ENCODE measurements around the gene COL28A1. TPM values are rescaled to one million over a fixed set of nuclear protein-coding genes. Genes with fewer than 3 reads are reported as not detected.

Gene COL28A1
- total RNA-seq, 1 experiment from 2014 or later, result 2.2 TPM

GRCh38 chr7:7517754-7518153 is 17.9 kb downstream of the COL28A1 start:
- H3K27ac ChIP-seq, result no peak overlapping the region
- ChIA-PET POLR2A (ENCODE audit: unreplicated experiment) (no interaction called here), CTCF (no interaction called here)
- BruUV-seq (replicated peaks), result no TSS peak
- no peaks in the 10 kb centered on the region for H3K9me2 ChIP-seq (ENCODE audit: insufficient read depth)
- no peaks in the 10 kb centered on the region for H3K27me3 ChIP-seq (ENCODE audit: insufficient read depth, low read depth)
- no peak for DNase-seq
- H4K20me1 ChIP-seq (ENCODE audit: insufficient read depth), result no peaks in the 10 kb centered on the region
- H2AFZ ChIP-seq, result no peak overlapping the region
- no peaks in the 10 kb centered on the region for H3K79me2 ChIP-seq (ENCODE audit: low read depth)
- TF ChIP-seq EZH2 (IDR thresholded peaks at IDR 0.05; ENCODE audit: low read depth) (no peak), CTCF (conservative IDR thresholded peaks at IDR 0.05) (no peak)
- no peaks in the 10 kb centered on the region for H3F3A ChIP-seq (ENCODE audit: insufficient read depth, low read depth)
- intact Hi-C loops (cut with micrococcal nuclease; ENCODE audit: unreplicated experiment), result no loop called here
- no peak overlapping the region for H3K4me2 ChIP-seq
- no peaks in the 10 kb centered on the region for H3K36me3 ChIP-seq (ENCODE audit: low read depth)
- no peak overlapping the region for H3K4me3 ChIP-seq
- no peaks in the 10 kb centered on the region for H3K9me3 ChIP-seq (ENCODE audit: insufficient read depth, low read depth)
- H3K4me1 ChIP-seq (replicated peaks; ENCODE audit: insufficient read depth), result no peaks in the 10 kb centered on the region

GRCh38 chr7:7516662-7517061 is 19.0 kb downstream of the COL28A1 start:
- Histone ChIP-seq H4K20me1 (ENCODE audit: insufficient read depth) (no peaks in the 10 kb centered on the region), H3K27me3 (ENCODE audit: insufficient read depth, low read depth) (no peaks in the 10 kb centered on the region), H3K9me3 (ENCODE audit: insufficient read depth, low read depth) (no peaks in the 10 kb centered on the region), H3K27ac (no peak overlapping the region), H3K79me2 (ENCODE audit: low read depth) (no peaks in the 10 kb centered on the region), H3K4me3 (no peak overlapping the region), H3F3A (ENCODE audit: insufficient read depth, low read depth) (no peaks in the 10 kb centered on the region), H3K9me2 (ENCODE audit: insufficient read depth) (no peaks in the 10 kb centered on the region), H2AFZ (no peak overlapping the region), H3K4me2 (no peak overlapping the region), H3K4me1 (replicated peaks; ENCODE audit: insufficient read depth) (no peaks in the 10 kb centered on the region), H3K36me3 (ENCODE audit: low read depth) (no peaks in the 10 kb centered on the region)
- TF ChIP-seq CTCF (conservative IDR thresholded peaks at IDR 0.05) (no peak), EZH2 (IDR thresholded peaks at IDR 0.05; ENCODE audit: low read depth) (no peak)
- intact Hi-C loops (cut with micrococcal nuclease; ENCODE audit: unreplicated experiment), result no loop called here
- no TSS peak for BruUV-seq (replicated peaks)
- DNase-seq, result no peak
- POLR2A ChIA-PET (ENCODE audit: unreplicated experiment), result no interaction called here
- CTCF ChIA-PET, result no interaction called here

GRCh38 chr7:7516156-7516555 is 19.5 kb downstream of the COL28A1 start:
- no peak overlapping the region for H3K27ac ChIP-seq
- no peaks in the 10 kb centered on the region for H3K36me3 ChIP-seq (ENCODE audit: low read depth)
- no peak for DNase-seq
- no peaks in the 10 kb centered on the region for H3K79me2 ChIP-seq (ENCODE audit: low read depth)
- ChIA-PET CTCF (no interaction called here), POLR2A (ENCODE audit: unreplicated experiment) (no interaction called here)
- no peak overlapping the region for H3K4me2 ChIP-seq
- H3K9me2 ChIP-seq (ENCODE audit: insufficient read depth), result no peaks in the 10 kb centered on the region
- TF ChIP-seq CTCF (conservative IDR thresholded peaks at IDR 0.05) (no peak), EZH2 (IDR thresholded peaks at IDR 0.05; ENCODE audit: low read depth) (no peak)
- no TSS peak for BruUV-seq (replicated peaks)
- H3F3A ChIP-seq (ENCODE audit: insufficient read depth, low read depth), result no peaks in the 10 kb centered on the region
- no peaks in the 10 kb centered on the region for H4K20me1 ChIP-seq (ENCODE audit: insufficient read depth)
- intact Hi-C loops (cut with micrococcal nuclease; ENCODE audit: unreplicated experiment), result no loop called here
- no peak overlapping the region for H2AFZ ChIP-seq
- no peaks in the 10 kb centered on the region for H3K27me3 ChIP-seq (ENCODE audit: insufficient read depth, low read depth)
- no peaks in the 10 kb centered on the region for H3K9me3 ChIP-seq (ENCODE audit: insufficient read depth, low read depth)
- H3K4me3 ChIP-seq, result no peak overlapping the region
- no peaks in the 10 kb centered on the region for H3K4me1 ChIP-seq (replicated peaks; ENCODE audit: insufficient read depth)
